Endothelial cell of umbilical vein (primary cell): ENCODE measurements around the gene MAP3K1. TPM values are rescaled to one million over a fixed set of nuclear protein-coding genes. Genes with fewer than 3 reads are reported as not detected.

Experiments used
- BruUV-seq: library from RNA; stranded (reverse); fragments of 400-500 nt; replicated peaks from 2 replicates; lab custom pipeline; 2021; lab: Mats Ljungman, UMichigan
- CTCF ChIA-PET: fragments of 300-600, 350-600 bp; sonication (Branson Sonifier 250); formaldehyde crosslinking; loops from one replicate; lab custom pipeline; 2021; ENCODE audit warnings: antibody characterized with exemption, inconsistent platforms; lab: Charles Lee
- POLR2A ChIA-PET: fragments of 300-600, 350-600 bp; sonication (Branson Sonifier 250); formaldehyde crosslinking; loops from one replicate; lab custom pipeline; 2021; ENCODE audit warnings: antibody characterized with exemption, inconsistent platforms; lab: Charles Lee
- DNase-seq: peaks from one replicate; pipeline ENCODE4 v3.0.0-alpha.2; 2011; ENCODE audit warnings: low read depth, low spot score
- FAIRE-seq: peaks from 2 replicates; lab custom pipeline; 2011; peaks lifted over from hg19 to GRCh38; lab: Jason Lieb, UNC
- H2AFZ ChIP-seq: 2 replicates; pipeline ENCODE4 v1.6.0; 2012; ENCODE audit warnings: low read depth, low read length, control low read depth, inconsistent platforms
- H3K27ac ChIP-seq: 2 replicates; pipeline ENCODE4 v1.5.1; 2011; ENCODE audit warnings: low read depth, mild to moderate bottlenecking, control low read depth, low read length, moderate library complexity; ENCODE audit not compliant: insufficient read depth
- H3K27me3 ChIP-seq, 2 experiments: 2 replicates each; pipeline versions ENCODE4 v1.6.0 to v1.6.1; 2011; ENCODE audit warnings: low read length in 2 of 2, mixed read lengths in 1 of 2; ENCODE audit not compliant: control insufficient read depth in 2 of 2, insufficient read depth in 2 of 2
- H3K36me3 ChIP-seq, 2 experiments: 2 replicates in 1 of 2; 3 replicates in 1 of 2; pipeline ENCODE4 v1.5.1; 2011; ENCODE audit warnings: low read length in 2 of 2, mild to moderate bottlenecking in 1 of 2, moderate library complexity in 1 of 2; ENCODE audit not compliant: control insufficient read depth in 2 of 2, insufficient read depth in 2 of 2; ENCODE audit errors: extremely low read depth in 1 of 2
- H3K4me1 ChIP-seq: 3 replicates; pipeline ENCODE4 v1.5.1; 2011; ENCODE audit warnings: mild to moderate bottlenecking, low read length; ENCODE audit not compliant: control insufficient read depth, insufficient read depth; ENCODE audit errors: extremely low read depth
- H3K4me2 ChIP-seq: 2 replicates; pipeline ENCODE4 v1.6.1; 2011; ENCODE audit warnings: low read length, control low read depth, mixed read lengths; ENCODE audit not compliant: insufficient read depth
- H3K4me3 ChIP-seq, 3 experiments: fragments of 200-600 bp in 1 of 3; sonication (generic), shearing (Covaris generic) in 1 of 3; replicated peaks in 1 of 3; 2 replicates each; pipeline ENCODE4 v1.5.1; 2011 to 2016; ENCODE audit warnings: control low read depth in 3 of 3, low read length in 3 of 3, mild to moderate bottlenecking in 2 of 3, inconsistent platforms in 1 of 3, low read depth in 1 of 3, moderate library complexity in 1 of 3; ENCODE audit not compliant: insufficient read depth in 1 of 3
- H3K79me2 ChIP-seq: 2 replicates; pipeline ENCODE4 v1.6.0; 2012; ENCODE audit warnings: low read length, inconsistent platforms; ENCODE audit not compliant: control insufficient read depth, insufficient read depth
- H3K9ac ChIP-seq: replicated peaks from 2 replicates; pipeline ENCODE3; 2011; ENCODE audit warnings: low read length, control low read depth; ENCODE audit not compliant: insufficient read depth; ENCODE audit errors: extremely low read depth
- H3K9me1 ChIP-seq: replicated peaks from 3 replicates; pipeline ENCODE4 v1.6.0; 2011; ENCODE audit warnings: mild to moderate bottlenecking, low read length; ENCODE audit not compliant: control insufficient read depth, insufficient read depth; ENCODE audit errors: extremely low read depth
- H3K9me3 ChIP-seq: replicated peaks from 2 replicates; pipeline ENCODE4 v1.5.1; 2012; ENCODE audit warnings: low read length, inconsistent platforms; ENCODE audit not compliant: control insufficient read depth, insufficient read depth
- H4K20me1 ChIP-seq: replicated peaks from 2 replicates; pipeline ENCODE3; 2011; ENCODE audit warnings: mild to moderate bottlenecking, low read length; ENCODE audit not compliant: control insufficient read depth, insufficient read depth; ENCODE audit errors: extremely low read depth
- CTCF ChIP-seq, 2 donors: IDR thresholded peaks; 1 replicate in 1 of 2; 2 replicates in 1 of 2; pipeline ENCODE4 v1.5.1; 2011; ENCODE audit warnings: low read length in 2 of 2, mild to moderate bottlenecking in 2 of 2, moderate library complexity in 2 of 2, control low read depth in 1 of 2, inconsistent platforms in 1 of 2, low read depth in 1 of 2; ENCODE audit not compliant: insufficient read depth in 1 of 2; ENCODE audit errors: extremely low read depth in 1 of 2
- GATA2 ChIP-seq: IDR thresholded peaks from 2 replicates; pipeline ENCODE4 v1.7.0; 2011; ENCODE audit warnings: low read depth, mild to moderate bottlenecking, moderate library complexity, mixed read lengths, low read length; ENCODE audit not compliant: insufficient read length, insufficient read depth
- MAX ChIP-seq: IDR thresholded peaks from 2 replicates; pipeline ENCODE4 v1.6.1; 2011; ENCODE audit not compliant: insufficient read depth, insufficient read length
- MYC ChIP-seq: IDR thresholded peaks from one replicate; pipeline ENCODE4 v1.6.1; 2011; ENCODE audit warnings: mild to moderate bottlenecking, low read depth, low read length
- POLR2A ChIP-seq: IDR thresholded peaks from 2 replicates; pipeline ENCODE4 v1.6.1; 2012; ENCODE audit warnings: low read depth, mild to moderate bottlenecking, control low read depth, low read length
- POLR2AphosphoS5 ChIP-seq: IDR thresholded peaks from 2 replicates; pipeline ENCODE4 v1.6.1; 2012; ENCODE audit warnings: low read depth, mild to moderate bottlenecking, control low read depth, low read length, moderate library complexity; ENCODE audit not compliant: insufficient read depth
- dilution Hi-C: fragments of 300-500 bp; cut with MboI; formaldehyde crosslinking; loops from one replicate; pipeline ENCODE4 v1.15.0; 2019; ENCODE audit warnings: low sequenced_read_pairs; ENCODE audit not compliant: extremely low pct_ligation_motif_present
- intact Hi-C: fragments of 100-400 bp; cut with micrococcal nuclease; formaldehyde crosslinking; loops from one replicate; pipeline ENCODE4 v1.10.0; 2022
- polyA plus RNA-seq, 4 experiments: library from polyadenylated mRNA; depleted of rRNA in 3 of 4; stranded (reverse) in 3 of 4; unstranded in 1 of 4; fragments of >200 nt; gene quantifications; 2 replicates each; pipeline versions ENCODE4 v1.2.1 to v1.2.3, GENCODE V29; 2011 to 2012; ENCODE audit warnings: missing spikeins in 1 of 4
- total RNA-seq: library from RNA; stranded (reverse); gene quantifications from 2 replicates; pipeline ENCODE4 v1.2.3, GENCODE V29; 2021

Gene MAP3K1
- total and polyA plus RNA-seq, 2 donors (not counting 3 experiments of a cell fraction or from before 2014, with no cell fraction given), result 5.7 to 14.4 TPM

DNA sequence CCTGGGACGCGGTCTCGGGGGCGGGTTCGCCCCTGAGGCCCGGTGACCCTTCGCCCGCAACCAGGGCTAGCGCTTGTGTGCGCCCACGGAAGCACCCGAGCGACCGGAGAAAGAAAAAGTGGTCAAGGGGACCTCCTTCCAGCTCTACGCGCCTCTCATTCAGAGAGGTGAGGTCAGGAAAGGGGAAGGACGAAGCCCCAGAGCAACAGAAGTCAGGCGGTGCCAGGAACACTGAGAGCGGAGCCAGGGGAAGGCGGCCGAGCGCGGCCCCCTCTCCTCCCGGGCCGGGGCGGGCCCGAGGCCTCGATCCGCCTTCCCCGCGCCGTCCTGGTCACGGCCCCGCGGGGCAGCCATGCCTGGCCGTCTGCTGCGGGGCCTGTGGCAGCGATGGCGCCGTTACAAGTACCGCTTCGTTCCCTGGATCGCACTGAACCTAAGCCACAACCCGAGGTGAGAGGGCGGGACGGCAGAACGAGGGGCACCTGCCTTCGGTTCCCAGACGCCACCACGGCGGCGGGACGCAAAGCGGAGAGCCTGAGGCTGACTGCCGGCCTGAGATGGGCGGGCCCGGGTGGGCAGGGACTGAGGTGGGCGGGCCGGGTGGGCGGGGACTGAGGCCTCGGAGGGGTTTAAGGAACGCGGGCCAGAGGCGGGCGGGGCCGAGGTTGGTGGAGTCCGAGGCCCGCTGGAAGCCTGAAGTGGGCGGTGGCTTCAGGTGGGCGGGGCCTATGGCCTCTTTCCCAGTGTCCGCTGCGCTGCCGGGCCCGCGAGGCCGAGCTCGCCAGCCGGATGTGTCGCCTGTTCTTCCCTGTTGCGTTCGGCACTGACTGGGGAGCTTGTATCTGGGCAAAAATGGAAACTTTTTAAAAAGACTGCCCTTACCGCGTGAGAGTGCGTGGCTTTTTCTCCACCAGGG is 94.2 kb downstream of the MAP3K1 start, which contains the start of gene SETD9:
TSS of gene SETD9 (plus strand) at position 303 of the 916 bp plus-strand sequence. CDS start at position 353, 50 bp downstream.
- Histone ChIP-seq H3K4me2 (peak within 1 kb of the TSS; percentile 68), H3K79me2 (no peaks in the 10 kb centered on the region), H2AFZ (peak within 1 kb of the TSS; percentile 84), H3K9me3 (no peaks in the 10 kb centered on the region), H3K27me3 (peaks cover 0 to 3% of the 10 kb centered on the region in 2 experiments), H3K9me1 (no peaks in the 10 kb centered on the region), H3K4me3 (peak within 1 kb of the TSS; percentile 36 to 81 (median 63)), H3K36me3 (no peaks in the 10 kb centered on the region), H3K4me1 (peaks cover 9% of the 10 kb centered on the region), H4K20me1 (no peaks in the 10 kb centered on the region), H3K27ac (peak within 1 kb of the TSS; percentile 93), H3K9ac (peak within 1 kb of the TSS; percentile 98)
- POLR2A ChIA-PET, result interaction anchor here (0.6 to 1.7 kb wide), 4 partner anchors 11 to 1313 kb away, joined by 3 to 6 read pairs (median 4); no protein-coding TSS in a partner anchor
- dilution Hi-C loops, result no loop called here
- intact Hi-C loops, result loop anchor here (1.0 to 2.0 kb wide), 3 partner anchors 43 to 264 kb away; partner anchors contain the start of gene MIER3
- FAIRE-seq (peak; percentile 87), DNase-seq (peak; percentile 98)
- TSS peak; percentile 75 for BruUV-seq
- CTCF ChIA-PET, result interaction anchor here (0.6 to 2.3 kb wide), 11 partner anchors 9 to 639 kb away, joined by 3 to 8 read pairs (median 3); no protein-coding TSS in a partner anchor
- TF ChIP-seq MYC (no peak), CTCF (IDR thresholded peaks at IDR 0.05; ENCODE audit: extremely low read depth in 1 of 2, insufficient read depth in 1 of 2, low read depth in 1 of 2, low read length in 2 of 2) (no peak), POLR2A (peak; percentile 97), GATA2 (no peak), POLR2AphosphoS5 (peak; percentile 51), MAX (no peak)
